IPS-20b (cell line): ENCODE data around the gene ATP6V1B1.
"Not testable (repeated sequence)": the region's sequence is repeated elsewhere in the genome, so short reads cannot be mapped to it uniquely, and the experiment has no call there.

Experiments used
- H3K27ac ChIP-seq: one replicate; pipeline ENCODE4 v1.5.1; 2013; ENCODE audit warnings: low read length
- H3K27me3 ChIP-seq: 2 replicates; pipeline ENCODE4 v1.6.1; 2013; ENCODE audit warnings: mild to moderate bottlenecking, low read length, inconsistent platforms; ENCODE audit not compliant: insufficient read depth
- H3K36me3 ChIP-seq: 2 replicates; pipeline ENCODE4 v1.6.1; 2013; ENCODE audit warnings: low read depth, mild to moderate bottlenecking, inconsistent platforms, low read length, moderate library complexity; ENCODE audit not compliant: insufficient read depth
- H3K4me1 ChIP-seq: 2 replicates; pipeline ENCODE4 v1.6.1; 2013; ENCODE audit warnings: mild to moderate bottlenecking, control low read depth, inconsistent platforms, low read length, moderate library complexity; ENCODE audit not compliant: insufficient read depth
- H3K4me3 ChIP-seq: 2 replicates; pipeline ENCODE4 v1.5.1; 2013; ENCODE audit warnings: mild to moderate bottlenecking, low read length, inconsistent platforms
- H3K9ac ChIP-seq: 2 replicates; pipeline ENCODE4 v1.6.1; 2013; ENCODE audit warnings: low read depth, mild to moderate bottlenecking, inconsistent platforms, low read length, moderate library complexity
- H3K9me3 ChIP-seq: 2 replicates; pipeline ENCODE4 v1.6.1; 2013; ENCODE audit warnings: mild to moderate bottlenecking, low read depth, low read length, inconsistent platforms; ENCODE audit not compliant: insufficient read depth

ATP6V1B1 gene

DNA sequence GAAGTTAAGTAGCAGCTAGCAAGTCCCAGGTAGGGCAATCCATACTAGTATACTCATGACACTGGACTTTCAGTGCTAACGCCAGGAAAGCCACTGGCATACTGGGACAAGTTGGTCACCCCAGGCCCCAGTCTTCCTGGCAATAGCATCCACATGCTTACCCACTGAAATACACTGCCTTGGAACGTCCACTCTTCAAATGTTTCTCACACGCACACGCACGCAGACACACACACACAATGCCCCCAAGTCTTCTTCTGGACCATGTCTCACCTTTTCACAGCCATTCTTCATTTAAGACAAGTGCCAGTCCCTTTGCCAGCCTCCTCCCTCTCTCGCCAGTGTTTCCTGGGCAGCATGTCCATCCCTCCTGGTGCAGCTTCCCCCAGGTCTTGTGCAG, 67.7 kb downstream of the ATP6V1B1 start:
- no peak overlapping the region for H3K9ac ChIP-seq
- peaks cover 8% of the 10 kb centered on the region; the same call in 1 of the 2 replicates for H3K4me1 ChIP-seq
- no peaks in the 10 kb centered on the region for H3K9me3 ChIP-seq

DNA sequence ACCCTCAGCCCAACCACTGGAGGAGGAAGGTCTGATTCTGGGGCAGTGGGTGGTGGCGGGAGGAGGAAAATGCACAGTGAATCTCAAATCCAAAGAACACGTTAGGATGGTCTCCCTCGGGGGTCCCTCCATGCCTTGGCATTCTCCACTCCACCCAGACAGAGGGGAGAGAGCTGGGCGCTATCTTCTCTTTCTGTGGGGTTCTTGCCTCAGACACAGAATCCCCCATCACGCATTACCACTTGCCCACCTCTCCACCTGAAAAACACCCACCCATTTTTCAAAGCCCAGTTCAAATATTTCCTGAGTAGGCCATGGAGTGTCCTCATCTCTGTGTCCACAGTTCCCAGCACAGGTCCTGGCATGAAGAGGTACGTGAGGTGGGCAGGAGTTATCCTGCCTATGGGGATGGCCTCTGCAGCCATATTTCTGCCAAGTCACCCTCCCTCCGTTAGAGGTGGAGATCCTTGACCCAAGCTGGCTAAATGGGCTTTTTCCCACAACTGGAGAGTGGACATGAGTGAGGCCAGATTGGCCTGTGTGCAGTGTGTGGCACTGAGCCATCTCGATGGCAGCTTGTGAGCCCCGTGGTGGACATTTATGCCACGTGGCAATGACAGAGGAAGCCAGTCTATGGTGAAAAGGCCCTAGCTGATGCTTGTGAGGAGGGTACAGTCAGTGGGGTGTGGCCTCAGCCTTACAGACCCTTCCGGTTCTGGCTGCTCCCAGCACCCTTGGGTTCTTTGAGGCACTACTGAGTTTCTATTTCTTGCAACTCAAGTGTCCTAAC, 68.5 kb downstream of the ATP6V1B1 start:
- Histone ChIP-seq H3K4me3 (no peak overlapping the region), H3K9ac (no peak overlapping the region), H3K4me1 (peaks cover 8% of the 10 kb centered on the region; the same call in 1 of the 2 replicates), H3K36me3 (no peaks in the 10 kb centered on the region), H3K27me3 (peaks cover 6% of the 10 kb centered on the region), H3K9me3 (no peaks in the 10 kb centered on the region), H3K27ac (no peak overlapping the region)

More for the DNA sequence above, 67.7 kb downstream of the ATP6V1B1 start:
- Histone ChIP-seq H3K27ac (no peak overlapping the region), H3K4me3 (no peak overlapping the region), H3K36me3 (no peaks in the 10 kb centered on the region), H3K27me3 (peaks cover 14% of the 10 kb centered on the region)

DNA sequence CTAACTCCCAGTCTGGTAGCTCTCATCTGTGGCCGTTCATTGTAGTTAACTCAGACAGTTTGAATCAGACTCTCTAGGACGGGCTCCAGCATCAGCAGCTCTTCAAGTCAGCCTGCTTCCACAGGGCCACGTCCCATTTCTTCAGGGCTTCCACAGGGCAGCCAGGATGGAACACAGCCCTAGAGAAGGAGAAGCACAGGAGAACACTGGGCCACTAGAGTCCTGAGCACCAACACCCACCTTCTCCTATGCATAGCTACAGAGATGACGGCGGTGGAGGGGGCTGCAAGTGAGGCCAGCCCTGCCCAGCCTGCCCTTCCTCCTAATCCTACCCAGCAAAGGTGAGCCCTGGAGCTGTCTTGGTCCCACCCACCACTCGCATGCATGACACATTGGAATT, 69.2 kb downstream of the ATP6V1B1 start:
- Histone ChIP-seq H3K27me3 (no peaks in the 10 kb centered on the region; the same call in none of the 2 replicates), H3K9me3 (no peaks in the 10 kb centered on the region), H3K9ac (no peak overlapping the region), H3K27ac (no peak overlapping the region), H3K36me3 (no peaks in the 10 kb centered on the region), H3K4me3 (no peak overlapping the region), H3K4me1 (peaks cover 8% of the 10 kb centered on the region; the same call in 1 of the 2 replicates)

DNA sequence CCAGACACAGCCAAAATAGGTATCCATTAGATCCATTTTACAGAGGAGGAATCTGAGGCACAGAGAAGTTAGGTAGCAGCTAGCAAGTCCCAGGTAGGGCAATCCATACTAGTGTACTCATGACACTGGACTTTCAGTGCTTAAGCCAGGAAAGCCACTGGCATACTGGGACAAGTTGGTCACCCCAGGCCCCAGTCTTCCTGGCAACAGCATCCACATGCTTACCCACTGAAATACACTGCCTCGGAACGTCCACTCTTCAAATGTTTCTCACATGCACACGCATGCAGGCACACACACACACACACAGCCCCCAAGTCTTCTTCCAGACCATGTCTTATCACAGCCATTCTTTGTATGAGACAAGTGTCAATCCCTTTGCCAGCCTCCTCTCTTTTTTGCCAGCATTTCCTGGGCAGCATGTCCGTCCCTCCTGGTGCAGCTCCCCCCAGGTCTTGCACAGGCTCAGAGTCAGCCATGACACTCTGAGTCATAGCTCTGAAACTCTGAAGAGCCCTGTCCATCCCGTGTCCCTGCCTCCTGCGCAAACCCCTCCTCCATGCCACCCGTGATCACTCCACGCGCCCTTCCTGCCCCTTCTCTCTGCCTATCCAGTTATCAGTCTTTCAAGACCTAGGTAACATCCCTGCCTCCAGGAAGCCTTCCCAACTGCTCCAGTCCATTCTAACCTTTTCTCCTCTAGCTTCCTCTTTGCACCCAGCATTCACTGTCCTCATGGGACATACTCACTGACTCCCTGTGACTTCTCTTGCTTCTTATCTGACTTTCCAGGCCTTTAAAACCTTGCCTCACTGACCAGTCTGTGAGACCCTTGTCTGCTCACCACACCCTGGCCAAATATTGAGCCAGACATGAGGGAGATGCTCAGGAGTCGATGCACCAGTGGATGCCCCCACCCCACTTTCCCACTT, 69.8 kb downstream of the ATP6V1B1 start:
- Histone ChIP-seq H3K36me3 (no peaks in the 10 kb centered on the region), H3K9ac (no peak overlapping the region), H3K27ac (no peak overlapping the region), H3K4me1 (peaks cover 8% of the 10 kb centered on the region; the same call in 1 of the 2 replicates), H3K27me3 (no peaks in the 10 kb centered on the region; the same call in none of the 2 replicates), H3K9me3 (no peaks in the 10 kb centered on the region), H3K4me3 (no peak overlapping the region)

DNA sequence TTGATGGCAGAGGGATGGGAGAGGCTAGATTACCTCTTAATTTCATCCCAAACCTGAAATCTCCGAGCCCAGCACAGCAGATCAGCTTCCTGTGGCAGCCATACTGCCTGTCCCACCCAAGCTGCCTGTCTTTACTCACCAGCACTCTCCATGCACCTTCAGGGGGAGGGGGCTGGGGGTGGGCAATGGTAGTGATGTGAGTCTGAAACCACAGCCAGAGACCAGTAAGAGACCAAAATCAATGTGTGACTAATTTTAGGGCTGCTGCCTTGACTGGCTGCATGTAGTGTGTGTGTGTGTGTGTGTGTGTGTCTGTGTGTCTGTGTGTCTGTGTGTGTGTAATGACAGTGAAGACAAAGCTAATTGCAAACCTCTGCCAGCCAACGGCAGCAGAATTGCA, 70.6 kb downstream of the ATP6V1B1 start:
- peaks cover 7% of the 10 kb centered on the region; the same call in 1 of the 2 replicates for H3K4me1 ChIP-seq
- H3K27ac ChIP-seq = no peak overlapping the region
- no peaks in the 10 kb centered on the region for H3K9me3 ChIP-seq
- H3K9ac ChIP-seq = no peak overlapping the region
- no peaks in the 10 kb centered on the region; the same call in 1 of the 2 replicates for H3K27me3 ChIP-seq
- H3K4me3 ChIP-seq = no peak overlapping the region
- no peaks in the 10 kb centered on the region for H3K36me3 ChIP-seq

DNA sequence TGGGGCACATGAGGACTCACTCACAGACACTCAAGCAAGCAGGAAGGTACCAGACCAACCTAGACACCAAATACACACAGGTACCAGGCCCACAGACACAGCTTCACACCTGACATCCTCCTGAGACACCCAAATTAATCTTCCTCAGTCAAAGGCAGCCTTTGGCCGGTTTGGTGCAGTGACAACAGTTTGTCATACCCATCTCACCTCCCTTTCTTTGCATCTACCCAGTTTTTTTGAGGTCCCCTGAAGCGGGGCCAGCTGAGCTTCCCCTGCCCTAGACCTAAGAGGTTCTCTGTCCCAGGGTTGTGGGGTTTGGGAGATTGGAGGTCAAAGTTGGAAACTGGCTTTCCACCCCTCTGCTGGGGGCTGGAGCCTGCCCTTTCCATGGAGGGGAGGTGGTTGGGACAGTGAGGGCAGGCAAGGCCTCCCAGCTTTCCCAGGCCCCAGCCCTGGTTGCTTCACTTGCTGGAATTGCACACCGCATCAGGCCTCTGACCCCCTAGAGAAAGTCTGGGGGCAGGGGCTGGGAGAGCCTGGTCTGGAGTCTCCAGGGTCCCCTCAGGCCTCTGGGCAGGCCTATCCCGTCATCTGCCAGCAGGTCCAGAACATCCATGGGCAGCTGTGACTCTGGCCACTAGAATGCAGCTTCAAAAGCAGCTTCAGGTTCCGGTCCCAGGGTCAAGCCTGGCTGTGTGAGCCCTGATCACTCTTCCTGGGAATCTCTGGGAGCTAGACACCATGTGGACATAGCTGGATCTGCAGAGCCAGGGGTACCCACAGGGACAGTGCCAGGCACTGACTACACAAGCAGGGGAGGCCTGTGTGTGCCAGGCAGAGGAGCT, 71.5 kb downstream of the ATP6V1B1 start:
- Histone ChIP-seq H3K4me3 (no peak overlapping the region), H3K4me1 (peaks cover 5% of the 10 kb centered on the region; the same call in 1 of the 2 replicates), H3K9ac (no peak overlapping the region), H3K27me3 (no peaks in the 10 kb centered on the region; the same call in 1 of the 2 replicates), H3K27ac (no peak overlapping the region), H3K36me3 (no peaks in the 10 kb centered on the region), H3K9me3 (no peaks in the 10 kb centered on the region)

DNA sequence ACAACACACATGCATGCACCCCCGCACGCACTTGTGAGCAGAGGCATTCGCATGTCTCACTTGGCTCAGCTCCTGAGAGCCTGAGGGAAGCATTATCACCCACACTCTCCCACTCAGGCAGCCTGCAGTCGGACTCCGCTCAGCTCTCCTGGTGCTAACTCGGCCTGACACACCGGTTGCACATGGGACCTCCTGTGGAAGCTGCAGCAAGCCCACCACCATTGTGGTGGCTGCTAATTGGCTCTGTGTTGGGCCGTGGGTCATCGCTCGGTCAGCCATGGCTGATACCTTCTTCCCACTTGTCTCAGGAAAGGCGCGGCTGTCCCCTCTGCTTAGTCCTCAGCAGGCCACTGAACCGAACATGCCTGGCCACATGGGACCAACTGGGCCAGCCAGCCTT, 72.6 kb downstream of the ATP6V1B1 start:
- Histone ChIP-seq H3K27ac (no peak overlapping the region), H3K9me3 (no peaks in the 10 kb centered on the region), H3K9ac (no peak overlapping the region), H3K4me1 (no peaks in the 10 kb centered on the region), H3K27me3 (no peaks in the 10 kb centered on the region; the same call in 1 of the 2 replicates), H3K4me3 (no peak overlapping the region), H3K36me3 (no peaks in the 10 kb centered on the region)

DNA sequence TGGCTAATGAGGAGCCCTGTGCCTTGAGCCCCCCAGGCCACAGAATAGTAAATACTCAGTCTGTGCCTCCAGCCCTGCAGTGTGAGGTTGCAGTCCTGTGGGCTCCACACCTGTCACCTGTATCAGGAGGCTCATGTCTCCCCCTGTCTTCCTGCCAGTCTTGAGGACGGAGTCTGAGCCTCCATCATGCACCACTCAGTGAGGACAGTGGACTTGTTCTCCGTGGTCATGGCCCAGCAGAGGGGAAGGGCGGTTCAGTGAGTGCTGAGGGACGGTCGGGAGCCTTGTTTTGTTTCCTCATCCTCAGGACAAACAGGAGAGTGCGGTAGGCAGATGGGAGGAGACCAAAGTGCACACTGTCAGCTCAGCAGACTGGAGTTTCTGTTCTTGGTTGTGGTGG, 76.1 kb downstream of the ATP6V1B1 start:
- not testable (repeated sequence) for H3K4me1 ChIP-seq, H3K27ac ChIP-seq, H3K36me3 ChIP-seq, H3K4me3 ChIP-seq, H3K9ac ChIP-seq, H3K9me3 ChIP-seq, H3K27me3 ChIP-seq
